GM19023 (cell line): ENCODE results near the gene PCCA.
"Not testable (repeated sequence)": the region's sequence is repeated elsewhere in the genome, so short reads cannot be mapped to it uniquely, and the experiment has no call there.

Experiments
- ATAC-seq: cut with Tn5 transposase; IDR thresholded peaks from one replicate; pipeline ENCODE4 v1.9.1; 2021; ENCODE audit warnings: mild to moderate bottlenecking, moderate library complexity; ENCODE audit not compliant: unreplicated experiment

Gene PCCA

DNA sequence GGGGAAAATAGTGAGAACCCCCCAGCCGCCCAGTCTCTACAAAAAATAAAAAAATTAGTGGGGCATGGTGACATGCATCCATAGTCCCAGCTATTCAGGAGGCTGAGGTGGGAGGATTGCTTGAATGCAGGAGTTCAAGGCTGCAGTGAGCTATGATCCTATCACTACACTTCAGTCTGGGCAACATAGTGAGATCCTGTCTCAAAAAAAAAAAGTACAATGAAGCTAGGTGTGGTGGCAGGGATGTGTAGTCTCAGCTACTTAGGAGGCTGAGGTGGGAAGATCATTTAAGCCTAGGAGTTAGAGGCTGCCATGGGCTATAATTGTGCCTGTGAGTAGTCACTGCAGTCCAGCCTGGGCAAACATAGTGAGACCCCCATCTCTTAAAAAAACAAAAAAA lies 8.9 kb downstream of the PCCA start:
- ATAC-seq, result no peak

DNA sequence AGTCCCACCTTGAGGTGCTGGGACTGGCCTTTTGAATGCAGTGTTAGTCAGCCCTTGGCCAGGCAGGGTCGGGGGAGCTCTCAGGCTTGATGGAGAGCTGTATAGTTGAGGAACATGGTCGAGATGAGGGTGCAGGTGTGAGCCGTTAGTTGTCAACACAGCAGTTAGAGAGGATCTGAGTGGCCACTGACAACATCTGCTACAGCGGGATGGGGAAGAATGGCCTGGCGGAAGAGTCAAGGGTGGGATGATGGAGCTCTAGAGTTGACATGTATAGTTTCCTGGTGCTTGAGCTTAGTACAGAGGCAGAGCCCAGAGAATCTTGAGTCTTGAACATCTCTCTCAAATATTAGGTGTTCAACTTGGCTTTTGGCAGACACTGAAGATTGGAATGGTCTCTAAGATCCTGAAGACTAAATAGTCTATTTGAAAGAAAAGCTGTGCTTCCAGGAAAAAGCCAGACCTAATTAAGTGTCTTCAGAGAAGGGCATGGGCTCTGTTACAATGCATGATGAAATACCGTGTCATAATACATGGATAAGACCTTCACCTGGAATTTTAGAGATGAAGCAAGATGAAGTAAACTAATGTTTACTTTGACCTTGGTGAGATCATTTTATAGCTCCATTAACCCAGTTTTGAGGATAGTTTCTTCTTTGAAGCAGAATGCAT lies 9.7 kb downstream of the PCCA start:
- no peak for ATAC-seq

DNA sequence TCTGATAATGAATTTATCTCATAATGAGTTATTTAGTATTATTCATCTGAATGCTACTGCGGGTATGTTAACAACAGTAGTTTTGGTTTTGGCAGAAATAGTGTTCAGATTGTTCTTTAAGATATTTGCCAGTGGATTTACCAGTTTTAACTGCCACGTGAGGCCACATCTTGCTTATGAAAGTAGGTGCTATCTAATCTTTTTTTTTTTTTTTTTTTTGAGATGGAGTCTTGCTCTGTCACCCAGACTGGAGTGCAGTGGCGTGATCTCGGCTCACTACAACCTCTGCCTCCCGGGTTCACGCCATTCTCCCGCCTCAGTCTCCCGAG lies 10.2 kb downstream of the PCCA start:
- ATAC-seq, result not testable (repeated sequence)

DNA sequence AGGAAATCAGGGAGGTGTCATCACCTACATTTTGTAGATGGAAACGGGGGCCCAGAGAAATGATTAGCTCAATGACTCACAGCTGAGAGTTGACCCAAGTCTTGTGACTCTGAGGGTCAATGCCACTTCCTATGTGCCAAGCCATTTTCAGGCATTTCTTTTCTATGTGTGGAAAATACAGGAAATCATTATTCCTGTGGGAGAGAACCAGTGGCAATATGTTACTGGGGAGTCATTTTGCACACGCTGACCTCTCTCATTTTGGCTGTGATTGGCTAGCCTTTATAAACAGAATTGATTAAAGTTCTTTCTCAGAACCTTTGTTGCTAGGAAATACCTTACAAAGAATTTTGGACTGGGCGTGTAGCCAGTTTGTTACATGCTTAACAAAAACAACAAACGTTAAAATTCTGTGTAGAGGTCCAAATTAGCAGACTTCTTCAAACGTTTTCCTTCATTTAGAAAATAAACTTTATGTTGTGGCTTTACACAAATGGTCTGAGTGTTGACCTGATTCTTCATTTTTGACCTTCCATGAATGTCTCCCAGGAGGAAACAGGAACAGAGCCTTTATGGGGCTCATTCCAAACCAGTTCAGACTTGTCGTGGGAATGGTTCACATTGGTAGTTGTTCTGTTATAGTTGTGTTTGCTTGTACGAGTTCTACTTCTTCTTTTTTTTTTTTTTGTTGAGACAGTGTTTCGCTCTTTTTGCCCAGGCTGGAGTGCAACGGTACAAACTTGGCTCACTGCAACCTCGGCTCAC lies 11.4 kb downstream of the PCCA start:
- ATAC-seq, result no peak

DNA sequence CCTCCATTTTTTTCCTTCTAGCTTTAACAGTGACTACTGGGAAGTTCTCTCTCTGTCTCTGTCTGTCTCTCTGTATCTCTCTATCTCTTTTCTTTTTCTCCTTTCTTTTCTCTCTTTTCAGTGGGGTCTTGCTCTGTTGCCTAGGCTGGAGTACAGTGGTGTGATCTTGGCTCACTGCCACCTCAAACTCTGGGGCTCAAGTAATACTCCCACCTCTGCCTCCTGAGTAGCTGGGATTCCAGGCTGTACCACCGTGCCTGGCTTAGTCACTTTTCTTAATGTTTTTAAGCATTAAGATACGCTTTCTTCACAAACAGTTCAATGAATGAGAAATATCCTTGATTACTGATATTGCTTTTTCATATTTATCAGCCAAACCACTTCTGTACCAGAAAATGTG lies 13.1 kb downstream of the PCCA start:
- ATAC-seq, result no peak

DNA sequence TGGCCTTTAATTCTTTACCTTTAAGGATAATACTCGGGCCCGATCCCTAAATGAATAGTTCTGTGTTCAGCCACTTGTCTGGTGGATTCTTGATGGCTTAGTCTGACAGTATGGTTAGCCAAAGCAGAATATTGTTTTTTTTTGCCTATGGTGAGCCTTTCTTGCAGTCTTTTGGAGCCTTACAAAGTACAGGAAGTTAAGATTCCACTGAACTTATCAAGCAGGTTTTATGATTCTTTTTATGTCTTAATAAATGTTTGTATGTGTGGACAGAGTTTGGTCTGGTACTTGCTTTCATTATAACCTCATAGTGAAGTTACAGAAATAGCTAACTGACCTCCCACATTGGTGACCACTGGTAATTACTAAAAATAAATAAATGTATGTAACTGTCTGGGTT lies 17.1 kb downstream of the PCCA start:
- no peak for ATAC-seq

DNA sequence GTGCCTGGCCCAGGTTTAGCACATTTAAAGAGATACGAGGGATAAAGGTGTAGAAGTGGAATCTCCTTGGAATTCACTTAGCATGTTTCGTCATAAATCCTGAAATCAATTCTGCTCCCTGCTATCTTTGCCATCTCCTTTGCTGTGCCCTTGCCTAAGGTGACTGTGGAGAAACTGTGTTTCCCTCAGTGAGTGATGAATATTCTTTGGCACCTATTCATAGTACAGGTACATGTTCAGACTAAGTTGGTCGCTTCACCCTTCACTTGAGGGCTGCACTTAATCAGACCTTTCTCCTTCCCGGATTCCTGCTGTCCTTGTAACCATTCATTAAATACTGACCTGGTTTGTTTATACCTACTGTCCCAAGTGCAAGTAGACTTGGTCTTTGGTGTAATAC lies 17.8 kb downstream of the PCCA start:
- ATAC-seq, result no peak

DNA sequence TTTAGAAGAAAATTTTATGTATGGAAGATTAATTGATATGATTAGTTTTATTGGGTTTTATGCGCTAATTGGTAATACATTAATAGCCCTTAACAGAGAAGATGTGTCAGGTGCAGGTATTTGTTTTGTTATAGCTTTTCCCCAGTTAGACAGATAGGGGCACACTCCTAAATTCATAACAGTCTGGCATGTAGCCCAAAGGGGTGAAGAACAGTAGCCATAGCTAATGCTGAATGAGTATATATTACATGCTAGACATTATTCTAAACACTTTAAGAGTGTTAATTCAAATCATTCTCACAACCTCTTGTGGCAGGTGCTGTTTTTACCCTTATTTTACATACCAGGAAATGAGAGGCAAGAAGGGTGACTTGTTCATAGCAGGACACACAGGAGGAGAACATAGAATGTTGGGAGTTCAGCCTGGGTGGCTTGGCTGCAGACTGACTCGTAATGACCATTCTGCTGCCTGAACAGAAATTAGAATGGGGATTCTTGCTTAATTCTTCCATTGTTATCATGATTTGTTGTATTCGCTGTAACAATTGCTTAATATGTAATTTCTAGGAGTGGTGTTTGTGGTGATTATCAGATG lies 20.1 kb downstream of the PCCA start:
- ATAC-seq, result no peak

DNA sequence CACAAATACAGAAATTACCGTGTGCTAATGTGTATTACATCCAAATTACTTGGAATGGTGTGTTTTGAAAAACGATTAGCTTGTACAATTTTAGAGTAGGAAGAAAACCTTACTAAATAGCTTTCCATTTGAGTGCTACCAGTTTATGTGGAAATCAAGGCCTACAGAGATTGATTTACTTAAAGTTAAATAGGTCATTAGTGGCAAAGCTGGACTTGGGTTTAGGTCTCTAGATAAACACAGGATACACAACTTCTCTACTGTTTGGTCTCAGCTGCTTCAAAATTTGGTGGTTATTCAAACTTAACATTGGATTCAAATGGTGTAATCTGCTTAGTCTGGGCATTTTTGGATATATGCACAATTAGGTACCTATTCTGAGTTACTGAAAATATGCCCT lies 21.4 kb downstream of the PCCA start:
- ATAC-seq, result no peak

DNA sequence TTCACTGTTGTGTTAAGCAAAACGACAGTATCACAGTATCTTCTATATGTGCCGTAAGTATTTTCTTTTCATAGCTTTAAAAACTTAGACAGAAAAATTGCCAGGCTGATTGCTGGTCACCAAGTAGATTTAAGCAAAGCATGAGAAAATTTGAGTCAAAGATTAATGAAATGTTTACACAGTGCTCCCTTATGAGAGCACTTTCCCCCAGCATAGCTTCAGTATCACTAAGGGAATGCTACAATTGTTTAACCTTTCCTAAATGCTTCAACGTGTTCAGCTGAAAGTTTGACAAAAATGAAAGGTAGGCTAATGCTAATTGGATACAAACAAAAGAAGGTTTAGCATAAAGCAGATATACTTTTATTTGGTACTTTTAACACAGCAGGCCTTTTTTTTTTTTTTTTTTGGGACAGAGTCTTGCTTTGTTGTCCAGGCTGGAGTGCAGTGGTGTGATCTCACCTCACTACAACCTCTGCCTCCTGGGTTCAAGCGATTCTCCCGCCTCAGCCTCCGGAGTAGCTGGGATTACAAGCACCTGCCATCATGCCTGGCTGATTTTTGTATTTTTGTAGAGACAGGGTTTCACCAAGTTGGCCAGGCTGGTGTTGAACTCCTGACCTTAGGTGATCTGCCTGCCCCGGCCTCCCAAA lies 23.4 kb downstream of the PCCA start:
- ATAC-seq, result no peak

DNA sequence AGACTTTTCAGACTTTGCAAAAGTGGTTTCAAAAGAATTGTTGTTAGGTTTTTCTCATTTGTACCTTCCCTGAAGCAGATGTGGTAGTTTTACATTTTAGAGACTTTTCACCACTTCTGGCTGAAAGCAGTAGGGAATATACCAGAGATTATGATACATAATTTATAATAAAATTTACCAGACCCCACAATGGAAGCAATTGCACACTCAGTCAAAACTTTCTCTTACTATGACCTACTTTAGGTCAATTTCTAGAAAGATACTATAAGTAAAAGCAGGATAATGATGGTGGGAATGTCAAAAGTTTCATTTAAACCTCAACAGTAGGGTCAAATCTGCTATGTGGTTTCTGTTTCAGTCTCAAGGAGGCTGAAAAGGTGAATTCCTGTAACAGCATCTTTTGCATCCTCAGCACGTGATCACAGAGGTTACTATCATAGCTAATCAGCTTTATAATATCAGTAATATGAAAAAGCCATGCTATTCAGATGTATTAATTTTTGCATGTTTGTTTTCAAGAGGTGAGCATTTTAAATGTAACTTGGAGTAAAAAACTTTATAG lies 26.9 kb downstream of the PCCA start:
- no peak for ATAC-seq

DNA sequence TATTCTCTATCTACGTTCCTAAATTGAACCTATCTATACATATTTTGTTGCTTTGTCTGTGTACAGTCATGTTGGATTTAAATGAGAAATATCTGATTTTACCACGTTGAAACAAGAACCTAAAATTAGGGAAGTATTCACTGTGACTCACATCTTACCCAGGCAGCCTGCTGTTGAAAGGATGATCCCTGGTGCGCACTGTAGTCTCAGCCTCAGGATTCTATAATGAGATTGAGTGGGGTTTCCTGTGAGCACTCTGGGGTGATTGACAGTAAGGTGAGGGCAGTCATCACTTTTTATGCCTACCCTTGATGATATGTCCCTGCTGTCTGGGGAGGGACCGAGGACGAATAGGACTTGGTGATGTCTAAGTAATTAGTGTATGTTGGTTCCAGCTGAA lies 35.4 kb downstream of the PCCA start:
- no peak for ATAC-seq

DNA sequence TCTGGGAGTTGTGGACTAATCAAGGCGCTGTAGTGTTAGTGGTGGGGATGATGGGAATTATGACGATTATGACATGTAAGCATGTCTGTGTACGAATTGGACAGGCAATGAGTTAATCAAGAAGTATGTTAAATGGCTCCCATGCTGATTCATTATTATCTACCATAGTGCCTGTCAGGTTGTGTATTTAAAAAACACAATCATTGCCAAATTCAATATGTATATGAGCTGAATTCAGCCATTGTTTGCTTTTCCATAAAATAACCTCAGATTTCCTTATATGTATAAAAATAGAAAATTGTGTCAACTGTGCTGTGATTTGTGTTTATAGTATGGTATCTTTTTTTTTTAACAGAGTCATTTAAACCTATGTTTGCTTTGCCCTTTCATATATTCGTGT lies 37.1 kb downstream of the PCCA start:
- ATAC-seq, result no peak

DNA sequence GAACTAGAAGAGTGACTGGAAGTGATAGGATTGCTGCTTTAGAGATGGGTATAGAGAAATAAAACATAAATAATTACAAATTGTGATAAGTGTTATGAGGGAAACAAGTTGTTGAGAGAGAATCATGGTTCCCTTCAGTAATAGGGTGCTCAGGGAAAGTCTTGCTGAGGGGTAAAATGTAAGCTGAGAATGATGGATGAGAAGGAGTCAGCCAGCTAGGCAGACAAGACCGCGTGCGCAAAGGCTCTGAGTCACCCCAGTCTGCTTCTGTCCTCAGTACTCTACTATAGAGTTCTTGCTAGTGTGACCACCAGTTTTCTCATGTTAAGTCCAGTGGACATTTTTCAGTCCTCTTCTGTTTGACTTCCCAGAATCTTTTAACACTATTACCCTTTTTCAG lies 39.5 kb downstream of the PCCA start:
- ATAC-seq, result no peak

DNA sequence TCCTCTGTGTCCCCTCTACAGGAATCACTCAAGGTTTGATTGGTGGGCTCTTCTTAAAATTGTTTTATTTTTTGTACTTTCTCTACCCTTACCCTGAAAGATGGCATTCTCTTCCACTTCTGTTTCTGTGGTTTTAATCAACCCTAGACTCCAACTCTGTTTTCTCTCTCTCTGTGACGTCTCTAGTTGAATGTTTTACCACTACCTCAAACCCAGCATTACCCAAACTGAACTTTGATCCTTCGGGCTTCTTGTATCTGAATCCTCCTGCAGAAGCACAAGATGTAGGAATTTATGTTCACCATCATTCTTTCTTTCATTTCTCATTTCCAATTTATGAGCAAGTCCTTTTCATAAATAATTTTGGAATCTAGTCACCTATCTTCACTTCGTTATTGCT lies 39.9 kb downstream of the PCCA start:
- ATAC-seq, result no peak

DNA sequence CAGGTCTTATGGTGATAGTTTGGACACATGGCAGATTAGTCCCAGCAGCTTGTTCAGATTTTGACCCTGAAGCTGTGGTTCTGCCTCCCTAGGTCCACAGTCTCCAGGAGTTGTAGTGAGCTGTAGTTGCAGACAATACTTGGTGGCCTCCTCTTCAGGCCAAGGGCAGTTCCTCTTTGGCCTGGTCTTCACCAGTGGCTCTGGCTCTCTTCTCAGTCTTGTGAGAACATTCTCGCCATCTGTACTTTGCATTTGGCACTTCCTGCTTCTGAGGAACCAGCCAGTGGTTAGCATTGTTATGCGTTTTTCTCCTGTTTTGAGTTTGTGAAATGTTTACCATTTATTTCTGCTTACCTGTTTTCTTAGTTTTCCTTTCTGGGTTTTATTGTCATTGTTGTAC lies 40.7 kb downstream of the PCCA start:
- ATAC-seq, result peak; percentile 87

DNA sequence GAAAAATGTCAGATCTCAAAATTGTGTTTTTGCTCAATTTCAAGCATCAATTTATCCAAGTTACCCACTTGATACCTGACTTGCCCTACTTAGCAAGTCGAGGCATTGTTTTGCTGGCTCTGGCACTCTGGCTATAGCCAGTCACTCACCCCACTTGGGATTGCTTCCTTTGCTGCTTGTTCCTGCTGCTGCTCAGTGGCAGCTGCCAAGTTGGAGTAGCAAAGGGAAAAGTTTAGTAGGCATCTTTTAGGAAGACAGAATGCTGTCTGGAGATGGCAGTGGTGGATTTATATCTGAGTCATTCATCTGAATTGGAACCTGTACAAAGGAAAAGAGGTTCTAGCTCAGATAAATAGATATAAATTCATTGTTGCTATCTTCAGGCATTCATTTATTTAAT lies 41.2 kb downstream of the PCCA start:
- ATAC-seq, result no peak

DNA sequence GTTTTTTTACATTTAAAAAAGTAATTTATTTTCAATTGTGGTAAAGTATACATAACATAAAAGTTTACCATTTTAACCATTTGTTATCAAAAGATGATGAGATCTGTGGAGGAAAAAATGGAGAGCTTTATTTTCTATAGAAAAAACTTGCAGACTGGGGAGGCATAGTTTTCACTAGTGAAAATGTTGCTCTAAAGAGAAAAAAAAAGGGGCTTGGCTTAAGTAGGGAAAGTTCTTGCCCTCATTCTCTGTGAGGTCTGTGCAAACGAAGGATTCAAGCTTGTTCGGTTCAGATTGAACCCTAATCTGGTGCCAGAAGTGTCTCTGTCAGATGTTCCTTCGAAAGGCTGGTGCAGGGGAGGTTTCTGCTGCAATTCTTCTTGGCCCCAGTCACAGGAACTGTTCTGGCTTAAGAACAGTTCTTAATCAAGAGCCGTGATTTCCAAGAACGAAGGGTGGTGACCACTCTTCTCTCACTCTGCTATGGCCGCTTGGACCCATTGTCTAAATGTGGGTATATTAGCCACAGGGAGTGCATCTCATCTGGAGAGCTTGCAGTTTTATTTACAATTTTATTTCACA lies 42.1 kb downstream of the PCCA start:
- no peak for ATAC-seq

DNA sequence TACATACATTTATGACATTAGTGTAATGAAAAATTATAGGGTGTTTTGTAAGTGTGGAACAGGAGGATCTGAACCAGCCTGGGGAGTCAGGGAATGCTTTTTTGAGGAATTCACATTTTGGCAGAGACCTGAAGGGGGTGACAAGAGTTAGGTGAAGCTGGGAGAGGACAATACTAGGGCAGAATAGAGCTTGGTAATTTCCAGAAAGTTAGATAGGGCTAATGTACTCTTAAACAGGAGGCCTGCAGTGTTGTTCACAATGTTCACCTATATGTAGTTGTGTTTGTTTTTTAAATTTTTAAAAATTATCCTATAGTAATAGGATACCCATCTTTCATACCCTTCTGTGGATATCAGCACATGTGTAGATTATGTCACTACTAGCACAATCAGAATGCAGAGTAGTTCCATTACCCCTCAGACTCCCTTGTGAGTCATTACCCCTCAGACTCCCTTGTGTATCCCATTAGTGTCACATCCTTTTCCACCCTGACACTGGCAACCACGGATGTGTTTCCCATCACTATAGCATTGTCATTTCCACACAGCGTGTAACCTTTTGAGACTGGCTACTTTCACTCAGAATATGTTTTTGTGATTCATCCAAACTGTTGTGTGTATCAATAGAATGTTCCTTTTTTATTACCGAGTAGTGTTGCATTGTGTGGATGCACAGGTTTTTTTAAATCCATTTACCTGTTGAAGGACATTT lies 43.1 kb downstream of the PCCA start:
- ATAC-seq, result no peak

DNA sequence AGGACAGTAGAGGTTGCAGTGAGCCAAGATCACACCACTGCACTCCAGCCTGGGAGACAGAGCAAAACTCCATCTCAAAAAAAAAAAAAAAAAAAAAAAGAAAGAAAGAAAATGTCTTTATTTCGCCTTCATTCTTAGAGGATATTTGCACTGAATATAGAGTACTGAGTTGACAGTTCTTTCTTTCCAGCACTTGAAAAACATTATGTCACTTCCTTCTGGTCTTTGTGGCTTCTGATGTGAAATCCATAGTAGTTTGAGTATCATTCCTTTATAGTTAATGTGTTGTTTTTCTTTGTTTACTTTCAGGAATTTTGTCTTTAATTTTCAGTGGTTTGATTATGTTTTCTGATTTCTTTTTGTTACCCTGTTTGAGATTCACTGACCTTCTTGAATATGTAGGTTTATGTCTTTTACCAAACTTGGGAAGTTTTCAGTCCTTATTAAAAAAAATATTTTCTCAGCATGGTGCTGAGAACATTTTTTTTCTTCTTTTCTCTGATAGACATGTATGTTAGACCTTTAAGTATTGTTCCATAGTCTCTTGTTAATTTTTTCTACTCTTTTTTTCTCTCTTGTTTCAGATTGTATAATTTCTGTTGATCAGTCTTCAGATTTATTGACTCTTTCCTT lies 50.1 kb downstream of the PCCA start:
- no peak for ATAC-seq
